Left lung (tissue), 10 donors: ENCODE measurements around the gene ZNF445. TPM values are rescaled to one million over a fixed set of nuclear protein-coding genes. Genes with fewer than 3 reads are reported as not detected.
"Not testable (repeated sequence)": the region's sequence is repeated elsewhere in the genome, so short reads cannot be mapped to it uniquely, and the experiment has no call there.

Source experiments
- ATAC-seq: fragments of 200-7000 bp; cut with Tn5 transposase; one replicate; pipeline ENCODE4 v1.9.1; 2020; ENCODE audit warnings: moderate library complexity
- DNase-seq, 4 donors: peaks; one replicate each; pipeline ENCODE4 v3.0.0-alpha.2; 2013 to 2020
- H3K27ac ChIP-seq, 2 donors: fragments of 200-600 bp; sonication (generic) in 1 of 2; one replicate each; pipeline versions ENCODE4 v1.5.0 to v1.8.0; 2020 to 2021
- H3K27me3 ChIP-seq, 2 donors: fragments of 200-600 bp; sonication (generic) in 1 of 2; one replicate each; pipeline versions ENCODE4 v1.5.0 to v1.8.0; 2020 to 2021
- H3K36me3 ChIP-seq, 2 donors: fragments of 200-600 bp; sonication (generic) in 1 of 2; one replicate each; pipeline versions ENCODE4 v1.5.0 to v1.8.0; 2020 to 2021
- H3K4me1 ChIP-seq, 2 donors: fragments of 200-600 bp; one replicate each; pipeline ENCODE4 v1.8.0; 2021
- H3K4me3 ChIP-seq, 2 donors: fragments of 200-600 bp; sonication (generic) in 1 of 2; one replicate each; pipeline versions ENCODE4 v1.5.0 to v1.8.0; 2020 to 2021; ENCODE audit warnings: mild to moderate bottlenecking in 1 of 2
- H3K9me3 ChIP-seq, 2 donors: fragments of 200-600 bp; sonication (generic) in 1 of 2; one replicate each; pipeline versions ENCODE4 v1.5.0 to v1.8.0; 2020 to 2021
- CTCF ChIP-seq, 2 donors: fragments of 200-600 bp; sonication (generic) in 1 of 2; IDR thresholded peaks; one replicate each; pipeline versions ENCODE4 v1.5.0 to v1.8.0; 2021; ENCODE audit warnings: antibody characterized with exemption in 2 of 2
- intact Hi-C, 2 donors: fragments of 100-400 bp; cut with DNase I; formaldehyde crosslinking; loops; one replicate each; pipeline versions ENCODE4 v1.11.2 to v1.14.2; 2022
- polyA plus RNA-seq, 6 donors: library from polyadenylated mRNA; unstranded; fragments of 120-200 nt; gene quantifications; one replicate each; pipeline ENCODE4 v1.2.1, GENCODE V29; 2013; ENCODE audit not compliant: insufficient read length in 6 of 6
- total RNA-seq, 2 donors: library from RNA; stranded (reverse); fragmentation: NEBNext Ultra II Directional; extraction: Animal tissue kit (Norgen Biotek cat#: 25700); gene quantifications; one replicate each; pipeline ENCODE4 v1.2.1, GENCODE V29; 2021
- donor health status: DM: no; HTN: yes; CAD: no.
- donor health status: DM: no; HTN: no; CAD: no.

Gene ZNF445
- total and polyA plus RNA-seq, 8 donors = 18.1 to 33.5 (median 27.8) TPM

DNA sequence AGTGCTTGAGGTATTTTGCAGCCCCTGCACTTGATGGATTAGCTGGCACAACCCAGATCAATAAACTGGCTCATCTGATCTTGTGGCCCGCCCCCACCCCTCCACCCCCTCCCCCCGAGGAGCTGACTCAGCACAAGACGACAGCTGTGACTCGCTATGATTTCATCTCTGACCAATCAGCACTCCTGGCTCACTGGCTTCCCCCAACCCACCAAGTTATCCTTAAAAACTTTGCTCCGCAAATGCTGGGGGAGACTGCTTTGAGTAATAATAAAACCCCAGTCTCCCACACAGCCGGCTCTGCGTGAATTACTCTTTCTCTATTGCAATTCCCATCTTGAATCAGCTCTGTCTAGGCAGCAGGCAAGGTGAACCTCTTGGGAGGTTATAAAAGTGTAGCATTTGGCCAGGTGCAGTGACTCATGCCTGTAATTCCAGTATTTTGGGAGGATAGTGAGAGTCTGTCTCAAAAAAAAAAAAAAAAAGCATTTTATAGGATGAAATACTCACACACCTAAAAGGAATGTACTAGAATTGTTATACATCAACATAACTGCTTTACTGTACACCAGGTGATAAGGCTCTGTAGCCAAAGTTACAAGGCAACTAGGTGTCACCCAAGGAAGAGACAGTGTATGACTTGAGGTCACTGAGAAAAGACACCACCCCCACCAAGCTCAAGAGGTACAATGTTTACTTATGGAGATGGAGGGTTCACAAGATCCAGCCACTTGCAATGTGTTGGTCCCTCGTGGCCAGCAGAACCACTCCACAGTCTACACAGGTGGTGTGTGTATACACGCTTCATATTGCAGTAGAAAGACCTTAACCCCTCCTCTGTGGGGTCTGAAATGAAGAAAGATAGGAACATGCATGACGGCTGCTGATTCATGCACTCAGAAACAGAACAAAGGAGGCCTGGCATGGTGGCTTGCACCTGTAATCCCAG is 8.6 kb downstream of the ZNF445 start:
- H3K27me3 ChIP-seq = no peaks in the 10 kb centered on the region
- H3K36me3 ChIP-seq = peaks cover 0 to 46% of the 10 kb centered on the region in 2 donors
- TF ChIP-seq CTCF (IDR thresholded peaks at IDR 0.05) = no peak
- DNase-seq = no peak
- no peaks in the 10 kb centered on the region for H3K4me1 ChIP-seq
- no peak overlapping the region for H3K27ac ChIP-seq
- intact Hi-C loops = no loop called here
- H3K4me3 ChIP-seq = no peak overlapping the region
- ATAC-seq = peak; percentile 22
- no peaks in the 10 kb centered on the region for H3K9me3 ChIP-seq

- H3K36me3 ChIP-seq = peaks cover 0 to 53% of the 10 kb centered on the region in 2 donors
- H3K27ac ChIP-seq, intact Hi-C loops, H3K4me1 ChIP-seq, H3K4me3 ChIP-seq, ATAC-seq, H3K27me3 ChIP-seq, H3K9me3 ChIP-seq, DNase-seq: not testable (repeated sequence)
Measured at GRCh38 chr3:44468099-44468537, 9.4 kb downstream of the ZNF445 start.

- no peak for ATAC-seq
- Histone ChIP-seq H3K4me3 (no peak overlapping the region), H3K27ac (no peak overlapping the region), H3K9me3 (no peaks in the 10 kb centered on the region), H3K27me3 (no peaks in the 10 kb centered on the region), H3K4me1 (no peaks in the 10 kb centered on the region), H3K36me3 (peaks cover 0 to 59% of the 10 kb centered on the region in 2 donors)
- no peak for TF ChIP-seq CTCF (IDR thresholded peaks at IDR 0.05)
- intact Hi-C loops = no loop called here
- DNase-seq = no peak
Measured at GRCh38 chr3:44467241-44467640, 10.2 kb downstream of the ZNF445 start.

- intact Hi-C loops, ATAC-seq, H3K27me3 ChIP-seq, H3K27ac ChIP-seq, H3K4me1 ChIP-seq, H3K4me3 ChIP-seq, DNase-seq: not testable (repeated sequence)
- Histone ChIP-seq H3K36me3 (peaks cover 0 to 73% of the 10 kb centered on the region in 2 donors), H3K9me3 (peaks cover 0 to 15% of the 10 kb centered on the region in 2 donors)
Measured at GRCh38 chr3:44464920-44465319, 12.6 kb downstream of the ZNF445 start.

GRCh38 chr3:44464509-44464908 is 13.0 kb downstream of the ZNF445 start:
- Histone ChIP-seq H3K9me3 (peaks cover 0 to 18% of the 10 kb centered on the region in 2 donors), H3K27ac (no peak overlapping the region), H3K4me3 (no peak overlapping the region), H3K4me1 (no peaks in the 10 kb centered on the region), H3K27me3 (no peaks in the 10 kb centered on the region), H3K36me3 (peaks cover 0 to 69% of the 10 kb centered on the region in 2 donors)
- DNase-seq (no peak), ATAC-seq (no peak)
- no peak for TF ChIP-seq CTCF (IDR thresholded peaks at IDR 0.05)
- intact Hi-C loops = no loop called here

DNA sequence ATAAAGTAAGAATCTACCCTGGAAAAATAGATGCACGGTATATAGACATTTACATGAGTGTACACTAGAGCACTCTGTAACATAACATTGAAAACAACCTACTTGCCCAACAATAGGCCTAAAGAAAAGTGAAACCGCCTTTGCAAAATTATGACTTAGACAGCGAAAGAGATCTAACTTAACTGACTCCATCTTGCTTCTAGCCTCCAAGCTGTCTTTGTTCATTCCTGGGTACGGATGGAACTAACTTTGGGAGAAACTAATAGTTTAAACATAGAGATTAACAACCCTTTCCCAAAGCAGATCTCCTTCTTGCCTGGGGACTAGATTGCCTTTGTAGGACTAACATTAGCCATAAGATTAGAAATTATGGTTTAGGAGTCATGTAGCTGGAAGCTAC is 17.4 kb downstream of the ZNF445 start:
- peaks cover 0 to 18% of the 10 kb centered on the region in 2 donors for H3K9me3 ChIP-seq
- H3K4me1 ChIP-seq, H3K27me3 ChIP-seq, H3K4me3 ChIP-seq, DNase-seq, H3K27ac ChIP-seq, ATAC-seq, intact Hi-C loops: not testable (repeated sequence)
- H3K36me3 ChIP-seq = peaks cover 1 to 78% of the 10 kb centered on the region in 2 donors
